Measurements from ENCODE around the gene SGCD. TPM values are rescaled to one million over a fixed set of nuclear protein-coding genes. Genes with fewer than 3 reads are reported as not detected.

Gene SGCD
- total RNA-seq, 4 donors from 2014 or later = 12.4 to 17.8 (median 13.4) TPM

DNA sequence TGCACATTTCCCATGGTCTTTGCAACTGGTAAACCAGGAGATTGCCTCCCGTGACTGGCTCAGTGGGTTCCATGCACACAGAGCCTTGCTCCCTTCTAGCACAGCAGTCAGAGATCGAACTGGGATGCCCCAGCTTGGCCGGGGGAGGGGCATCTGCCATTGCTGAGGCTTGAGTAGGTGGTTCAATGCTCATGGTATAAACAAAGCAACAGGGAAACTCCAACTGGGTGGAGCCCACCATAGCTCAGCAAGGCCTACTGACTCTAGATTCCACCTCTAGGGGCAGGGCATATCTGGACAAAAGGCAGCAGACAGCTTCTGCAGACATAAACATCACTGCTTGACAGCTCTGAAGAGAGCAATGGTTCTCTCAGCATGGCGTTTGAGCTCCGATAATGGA, 456.1 kb downstream of the SGCD start:
- Histone ChIP-seq H3K36me3 (no peaks in the 10 kb centered on the region), H3K4me1 (no peaks in the 10 kb centered on the region), H3K27me3 (no peaks in the 10 kb centered on the region), H3K4me3 (no peak overlapping the region), H3K27ac (no peak overlapping the region), H3K9me3 (peaks cover 0 to 21% (median 0%) of the 10 kb centered on the region in 4 donors)
- DNase-seq (ENCODE audit: low spot score in 2 of 2) = no peak
- 94% methylated on average over 5 of the region's 5 CpGs; no CpG with 5 or more reads in 1 of the 2 donors for WGBS, 2 donors
- TF ChIP-seq, protein P1, sequence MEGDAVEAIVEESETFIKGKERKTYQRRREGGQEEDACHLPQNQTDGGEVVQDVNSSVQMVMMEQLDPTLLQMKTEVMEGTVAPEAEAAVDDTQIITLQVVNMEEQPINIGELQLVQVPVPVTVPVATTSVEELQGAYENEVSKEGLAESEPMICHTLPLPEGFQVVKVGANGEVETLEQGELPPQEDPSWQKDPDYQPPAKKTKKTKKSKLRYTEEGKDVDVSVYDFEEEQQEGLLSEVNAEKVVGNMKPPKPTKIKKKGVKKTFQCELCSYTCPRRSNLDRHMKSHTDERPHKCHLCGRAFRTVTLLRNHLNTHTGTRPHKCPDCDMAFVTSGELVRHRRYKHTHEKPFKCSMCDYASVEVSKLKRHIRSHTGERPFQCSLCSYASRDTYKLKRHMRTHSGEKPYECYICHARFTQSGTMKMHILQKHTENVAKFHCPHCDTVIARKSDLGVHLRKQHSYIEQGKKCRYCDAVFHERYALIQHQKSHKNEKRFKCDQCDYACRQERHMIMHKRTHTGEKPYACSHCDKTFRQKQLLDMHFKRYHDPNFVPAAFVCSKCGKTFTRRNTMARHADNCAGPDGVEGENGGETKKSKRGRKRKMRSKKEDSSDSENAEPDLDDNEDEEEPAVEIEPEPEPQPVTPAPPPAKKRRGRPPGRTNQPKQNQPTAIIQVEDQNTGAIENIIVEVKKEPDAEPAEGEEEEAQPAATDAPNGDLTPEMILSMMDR (IDR thresholded peaks at IDR 0.05) = no peak
- TF ChIP-seq POLR2A (IDR thresholded peaks at IDR 0.05) (no peak), EP300 (IDR thresholded peaks at IDR 0.05) (no peak)

- TF ChIP-seq, protein P1 (IDR thresholded peaks at IDR 0.05) = no peak
- TF ChIP-seq POLR2A (IDR thresholded peaks at IDR 0.05) (no peak), EP300 (IDR thresholded peaks at IDR 0.05) (no peak)
- H3K36me3 ChIP-seq = no peaks in the 10 kb centered on the region
- no peak overlapping the region for H3K27ac ChIP-seq
- no peak for DNase-seq (ENCODE audit: low spot score in 2 of 2)
- no peaks in the 10 kb centered on the region for H3K4me1 ChIP-seq
- H3K9me3 ChIP-seq = peaks cover 0 to 8% (median 0%) of the 10 kb centered on the region in 4 donors
- H3K4me3 ChIP-seq = no peak overlapping the region
- WGBS, 2 donors = 51 to 57% methylated on average over 2 of the region's 2 CpGs
- no peaks in the 10 kb centered on the region for H3K27me3 ChIP-seq
Observed at GRCh38 chr5:156794687-156795086, 467.7 kb downstream of the SGCD start.

DNA sequence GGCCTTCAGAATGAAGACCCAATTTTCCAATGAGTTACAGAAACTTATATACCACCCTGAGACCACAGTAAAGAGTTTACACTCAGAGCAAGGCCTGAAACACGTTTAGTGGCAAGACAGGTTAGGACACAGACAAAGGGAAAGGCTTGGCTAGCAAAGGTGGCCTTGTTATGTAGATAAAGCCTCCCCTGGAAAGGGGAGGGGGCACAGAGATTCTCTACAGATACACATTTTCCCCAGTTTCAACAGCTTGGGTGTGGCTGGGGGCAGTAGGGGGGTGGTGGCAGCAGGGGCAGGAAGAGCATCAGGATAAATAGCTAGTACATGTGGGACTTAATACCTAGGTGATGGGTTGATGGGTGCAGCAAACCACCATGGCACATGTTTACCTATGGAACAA, 471.2 kb downstream of the SGCD start:
- Histone ChIP-seq H3K9me3 (no peaks in the 10 kb centered on the region), H3K36me3 (no peaks in the 10 kb centered on the region), H3K4me3 (no peak overlapping the region), H3K27ac (no peak overlapping the region), H3K27me3 (no peaks in the 10 kb centered on the region), H3K4me1 (no peaks in the 10 kb centered on the region)
- no peak for DNase-seq (ENCODE audit: low spot score in 2 of 2)
- 61 to 74% methylated on average over 1 of the region's 1 CpG for WGBS, 2 donors
- no peak for TF ChIP-seq POLR2A (IDR thresholded peaks at IDR 0.05)
- TF ChIP-seq, protein P1 (IDR thresholded peaks at IDR 0.05) = no peak
- TF ChIP-seq EP300 (IDR thresholded peaks at IDR 0.05) = no peak

- Histone ChIP-seq H3K27me3 (no peaks in the 10 kb centered on the region), H3K27ac (no peak overlapping the region), H3K9me3 (no peaks in the 10 kb centered on the region), H3K36me3 (no peaks in the 10 kb centered on the region), H3K4me1 (no peaks in the 10 kb centered on the region), H3K4me3 (no peak overlapping the region)
- no peak for DNase-seq (ENCODE audit: low spot score in 2 of 2)
- 54% methylated on average over 1 of the region's 1 CpG for WGBS, 2 donors
- TF ChIP-seq POLR2A (IDR thresholded peaks at IDR 0.05) = no peak
- no peak for TF ChIP-seq EP300 (IDR thresholded peaks at IDR 0.05)
- TF ChIP-seq, protein P1 (IDR thresholded peaks at IDR 0.05) = no peak
Observed at GRCh38 chr5:156799171-156799570, 472.2 kb downstream of the SGCD start.

GRCh38 chr5:156800929-156801328, 474.0 kb downstream of the SGCD start:
- WGBS, 2 donors = 39 to 51% methylated on average over 3 of the region's 3 CpGs
- H3K4me3 ChIP-seq = no peak overlapping the region
- TF ChIP-seq, protein P1 (IDR thresholded peaks at IDR 0.05) = no peak
- no peak for TF ChIP-seq POLR2A (IDR thresholded peaks at IDR 0.05)
- no peak for TF ChIP-seq EP300 (IDR thresholded peaks at IDR 0.05)
- no peaks in the 10 kb centered on the region for H3K27me3 ChIP-seq
- no peaks in the 10 kb centered on the region for H3K4me1 ChIP-seq
- no peaks in the 10 kb centered on the region for H3K36me3 ChIP-seq
- H3K27ac ChIP-seq = no peak overlapping the region
- no peak for DNase-seq (ENCODE audit: low spot score in 2 of 2)
- no peaks in the 10 kb centered on the region for H3K9me3 ChIP-seq
